Measurements from ENCODE around the gene NTM. TPM values are rescaled to one million over a fixed set of nuclear protein-coding genes. Genes with fewer than 3 reads are reported as not detected.

NTM gene
- total and polyA plus RNA-seq, 2 experiments from 2014 or later: 25.9 to 49.0 TPM

DNA sequence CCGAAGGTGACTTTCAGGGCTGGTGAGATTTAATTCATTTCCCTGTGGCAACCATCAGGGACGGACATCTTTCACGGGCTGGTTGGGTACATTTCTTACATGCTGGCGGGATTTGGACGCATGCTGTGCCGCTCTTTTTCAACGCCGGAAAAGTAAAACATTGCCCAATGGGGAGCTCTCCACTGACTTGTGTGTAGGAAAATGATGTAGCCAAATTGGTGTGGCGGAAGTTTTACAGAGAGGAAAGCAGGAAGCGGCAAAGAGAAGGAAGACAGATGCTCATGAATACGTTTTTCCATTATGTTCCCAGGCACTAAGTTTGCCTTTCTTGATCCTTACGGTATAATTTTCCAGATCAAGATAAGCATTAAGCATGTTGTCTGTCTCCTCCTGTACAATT is 375.8 kb downstream of the NTM start:
- no peak overlapping the region for H2AFZ ChIP-seq
- H3K9me2 ChIP-seq (ENCODE audit: insufficient read depth): no peaks in the 10 kb centered on the region
- H3K27ac ChIP-seq: no peak overlapping the region
- peaks cover 65% of the 10 kb centered on the region for H3K4me1 ChIP-seq (ENCODE audit: insufficient read depth)
- DNase-seq: no peak
- in situ Hi-C loops (cut with MboI): no loop called here
- H3K4me3 ChIP-seq: no peak overlapping the region
- no peak overlapping the region for H3K9ac ChIP-seq
- no peaks in the 10 kb centered on the region for H3K9me3 ChIP-seq (ENCODE audit: low read depth)
- peaks cover 46% of the 10 kb centered on the region for H3F3A ChIP-seq (ENCODE audit: insufficient read depth)
- no peak overlapping the region for H3K4me2 ChIP-seq (ENCODE audit: unreplicated experiment)
- 92 to 94% methylated on average over 12 of the region's 12 CpGs for WGBS, 2 experiments (ENCODE audit: low coverage in 1 of 2, low lambda C conversion rate in 2 of 2, missing lambda C conversion rate in 2 of 2)
- TF ChIP-seq EZH2 (IDR thresholded peaks at IDR 0.05; ENCODE audit: insufficient read depth, poor library complexity, severe bottlenecking) (no peak), EZH2phosphoT487 (IDR thresholded peaks at IDR 0.05; ENCODE audit: insufficient read depth, low read depth) (no peak)
- H4K20me1 ChIP-seq (ENCODE audit: insufficient read depth): no peaks in the 10 kb centered on the region
- H3K79me2 ChIP-seq (ENCODE audit: insufficient read depth): no peaks in the 10 kb centered on the region
- H3K36me3 ChIP-seq (ENCODE audit: low read depth): no peaks in the 10 kb centered on the region
- H3K27me3 ChIP-seq (replicated peaks; ENCODE audit: insufficient read depth): no peaks in the 10 kb centered on the region

DNA sequence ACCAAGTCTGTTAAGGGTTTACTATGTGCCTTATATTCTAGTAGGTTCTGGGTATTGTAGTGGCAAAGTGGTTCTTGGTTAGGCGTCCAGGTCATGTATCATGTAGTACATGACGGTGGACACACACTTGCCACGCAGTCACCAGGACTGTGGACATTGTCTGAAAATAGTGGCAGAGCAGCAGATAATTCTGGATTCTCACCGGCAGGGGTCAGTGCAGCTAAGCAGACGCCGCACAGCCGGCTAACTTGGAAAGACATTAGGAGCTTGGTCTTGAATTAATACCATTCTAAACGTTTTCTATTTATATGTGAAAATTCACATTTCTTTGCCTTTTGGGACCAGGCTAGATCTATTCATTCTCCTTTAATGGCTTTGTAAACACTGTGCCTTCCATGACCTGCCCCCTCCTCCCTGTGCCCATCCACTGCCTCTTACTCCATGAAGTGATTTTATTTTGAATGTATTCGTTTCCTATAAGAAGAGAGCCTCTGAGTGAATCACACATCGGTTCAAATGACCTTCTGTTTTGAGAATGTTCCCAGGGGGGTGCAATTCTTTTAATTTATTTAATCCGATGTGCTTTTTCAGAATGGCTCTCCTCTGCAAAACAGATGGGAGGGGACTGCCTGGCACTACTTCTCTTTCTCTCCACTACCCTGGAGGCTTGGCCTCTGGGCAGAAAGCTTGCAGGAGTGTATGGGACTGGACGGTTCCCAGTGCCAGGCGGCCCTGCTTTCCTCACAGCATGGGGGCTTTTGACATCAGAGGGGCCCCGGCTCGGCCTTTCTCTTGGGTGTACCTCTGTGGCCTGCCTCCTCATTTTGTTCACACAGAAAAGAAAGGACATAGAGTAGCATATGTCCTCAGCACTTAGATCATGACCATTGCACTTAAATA is 378.0 kb downstream of the NTM start:
- WGBS, 2 experiments (ENCODE audit: low coverage in 1 of 2, low lambda C conversion rate in 2 of 2, missing lambda C conversion rate in 2 of 2): 4 to 6% methylated on average over 15 of the region's 15 CpGs
- Histone ChIP-seq H3K9ac (peak overlapping the region; percentile 76), H3K27ac (peak overlapping the region; percentile 95), H3K9me2 (ENCODE audit: insufficient read depth) (no peaks in the 10 kb centered on the region), H3K4me2 (ENCODE audit: unreplicated experiment) (peak overlapping the region; percentile 77), H3K36me3 (ENCODE audit: low read depth) (no peaks in the 10 kb centered on the region), H4K20me1 (ENCODE audit: insufficient read depth) (no peaks in the 10 kb centered on the region), H2AFZ (peak overlapping the region; percentile 27; the same call in 1 of the 2 replicates), H3K79me2 (ENCODE audit: insufficient read depth) (no peaks in the 10 kb centered on the region), H3K4me1 (ENCODE audit: insufficient read depth) (peaks cover 61% of the 10 kb centered on the region), H3K4me3 (peak overlapping the region; percentile 43), H3K27me3 (replicated peaks; ENCODE audit: insufficient read depth) (no peaks in the 10 kb centered on the region), H3K9me3 (ENCODE audit: low read depth) (no peaks in the 10 kb centered on the region), H3F3A (ENCODE audit: insufficient read depth) (peaks cover 46% of the 10 kb centered on the region)
- in situ Hi-C loops (cut with MboI): no loop called here
- peak; percentile 90 for DNase-seq
- TF ChIP-seq EZH2 (IDR thresholded peaks at IDR 0.05; ENCODE audit: insufficient read depth, poor library complexity, severe bottlenecking) (no peak), EZH2phosphoT487 (IDR thresholded peaks at IDR 0.05; ENCODE audit: insufficient read depth, low read depth) (no peak)

DNA sequence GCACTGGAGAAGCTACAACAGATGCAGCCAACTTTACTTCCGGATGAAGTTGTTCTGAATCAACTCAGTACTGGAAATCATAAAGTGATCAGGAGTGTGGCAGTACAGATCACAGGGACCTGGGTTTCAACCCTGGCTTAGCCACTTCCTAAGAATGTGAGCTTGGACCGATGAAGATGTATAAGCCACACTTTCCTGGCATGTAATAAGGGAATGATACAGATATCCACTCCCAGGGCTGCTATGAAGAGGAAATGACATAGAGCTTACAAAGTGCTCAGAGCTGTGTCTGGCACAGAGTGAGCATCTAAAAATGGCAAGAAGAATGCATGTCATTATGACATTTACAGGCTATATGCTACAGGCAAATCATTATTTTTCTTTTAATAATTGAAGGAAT is 378.7 kb downstream of the NTM start:
- in situ Hi-C loops (cut with MboI): no loop called here
- Histone ChIP-seq H4K20me1 (ENCODE audit: insufficient read depth) (no peaks in the 10 kb centered on the region), H3F3A (ENCODE audit: insufficient read depth) (peaks cover 46% of the 10 kb centered on the region), H3K27ac (peak overlapping the region; percentile 95), H2AFZ (no peak overlapping the region), H3K4me1 (ENCODE audit: insufficient read depth) (peaks cover 58% of the 10 kb centered on the region), H3K4me2 (ENCODE audit: unreplicated experiment) (peak overlapping the region; percentile 77), H3K79me2 (ENCODE audit: insufficient read depth) (no peaks in the 10 kb centered on the region), H3K36me3 (ENCODE audit: low read depth) (no peaks in the 10 kb centered on the region), H3K27me3 (replicated peaks; ENCODE audit: insufficient read depth) (no peaks in the 10 kb centered on the region), H3K4me3 (peak overlapping the region; percentile 43), H3K9ac (peak overlapping the region; percentile 76), H3K9me3 (ENCODE audit: low read depth) (no peaks in the 10 kb centered on the region), H3K9me2 (ENCODE audit: insufficient read depth) (no peaks in the 10 kb centered on the region)
- 0% methylated on average over 2 of the region's 2 CpGs for WGBS, 2 experiments (ENCODE audit: low coverage in 1 of 2, low lambda C conversion rate in 2 of 2, missing lambda C conversion rate in 2 of 2)
- DNase-seq: peak; percentile 98
- TF ChIP-seq EZH2 (IDR thresholded peaks at IDR 0.05; ENCODE audit: insufficient read depth, poor library complexity, severe bottlenecking) (no peak), EZH2phosphoT487 (IDR thresholded peaks at IDR 0.05; ENCODE audit: insufficient read depth, low read depth) (peak; percentile 93; the same call in 1 of the 2 replicates)

DNA sequence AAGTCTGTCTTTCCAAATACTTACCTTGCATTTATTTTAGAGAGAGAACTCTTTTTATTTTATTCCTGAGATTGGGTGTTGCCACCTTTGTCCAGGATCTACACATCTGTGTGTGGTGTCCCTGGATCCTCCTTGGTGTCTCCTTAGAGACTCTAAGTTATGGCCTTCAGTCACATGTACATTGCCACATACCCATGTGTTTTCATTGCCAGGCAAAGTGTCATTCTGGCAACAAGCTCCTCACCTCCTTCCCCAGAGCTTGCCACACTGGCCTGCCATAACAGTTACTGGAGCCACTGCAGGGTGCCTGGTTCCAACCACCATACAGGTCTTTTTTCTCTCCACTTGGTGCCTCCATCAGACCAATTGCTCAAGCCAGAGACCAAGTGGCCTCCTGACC is 379.7 kb downstream of the NTM start:
- Histone ChIP-seq H3K79me2 (ENCODE audit: insufficient read depth) (no peaks in the 10 kb centered on the region), H3K9me2 (ENCODE audit: insufficient read depth) (no peaks in the 10 kb centered on the region), H3K9me3 (ENCODE audit: low read depth) (no peaks in the 10 kb centered on the region), H3F3A (ENCODE audit: insufficient read depth) (peaks cover 43% of the 10 kb centered on the region), H3K27ac (peak overlapping the region; percentile 95), H3K4me2 (ENCODE audit: unreplicated experiment) (no peak overlapping the region), H3K27me3 (replicated peaks; ENCODE audit: insufficient read depth) (no peaks in the 10 kb centered on the region), H2AFZ (0 out of 2 replicates have a peak overlapping the region, but pooled peaks have one; percentile 11), H3K4me3 (no peak overlapping the region), H3K4me1 (ENCODE audit: insufficient read depth) (peaks cover 57% of the 10 kb centered on the region), H3K9ac (peak overlapping the region; percentile 76), H4K20me1 (ENCODE audit: insufficient read depth) (no peaks in the 10 kb centered on the region), H3K36me3 (ENCODE audit: low read depth) (no peaks in the 10 kb centered on the region)
- TF ChIP-seq EZH2 (IDR thresholded peaks at IDR 0.05; ENCODE audit: insufficient read depth, poor library complexity, severe bottlenecking) (no peak), EZH2phosphoT487 (IDR thresholded peaks at IDR 0.05; ENCODE audit: insufficient read depth, low read depth) (no peak)
- DNase-seq: peak; percentile 41
- in situ Hi-C loops (cut with MboI): no loop called here

Measured in GM23248 (cell line).